BE2C (cell line): ENCODE measurements around the gene CCDC178.

Experiments
- DNase-seq: peaks from one replicate; pipeline ENCODE4 v3.0.0-alpha.2; 2020
- H3K27me3 ChIP-seq: fragments of 250-450 bp; sonication (Bioruptor Pico); 2 replicates; pipeline ENCODE4 v1.5.1; 2020; ENCODE audit warnings: mild to moderate bottlenecking
- H3K36me3 ChIP-seq: fragments of 250-450 bp; sonication (Bioruptor Pico); 2 replicates; pipeline ENCODE4 v1.5.1; 2020; ENCODE audit warnings: mild to moderate bottlenecking
- H3K4me1 ChIP-seq: fragments of 250-450 bp; sonication (Bioruptor Pico); 2 replicates; pipeline ENCODE4 v1.5.1; 2020
- H3K4me3 ChIP-seq: 2 replicates; pipeline ENCODE4 v1.5.1; 2011; ENCODE audit warnings: low read depth, low read length
- H3K9me3 ChIP-seq: fragments of 250-450 bp; sonication (Bioruptor Pico); 2 replicates; pipeline ENCODE4 v1.5.1; 2020
- CTCF ChIP-seq: IDR thresholded peaks from 2 replicates; pipeline ENCODE4 v1.5.1; 2012; ENCODE audit warnings: mild to moderate bottlenecking, low read depth, low read length

CCDC178 gene

GRCh38 chr18:33074125-33074524, 366.4 kb downstream of the CCDC178 start:
- no peaks in the 10 kb centered on the region for H3K4me1 ChIP-seq
- no peak for DNase-seq
- TF ChIP-seq CTCF: no peak

GRCh38 chr18:33062834-33063364, 377.6 kb downstream of the CCDC178 start:
- Histone ChIP-seq H3K36me3 (no peaks in the 10 kb centered on the region), H3K27me3 (no peaks in the 10 kb centered on the region), H3K4me3 (no peak overlapping the region), H3K9me3 (no peaks in the 10 kb centered on the region), H3K4me1 (no peaks in the 10 kb centered on the region)
- DNase-seq: peak; percentile 5
- no peak for TF ChIP-seq CTCF

More at GRCh38 chr18:33074125-33074524, 366.4 kb downstream of the CCDC178 start:
- H3K27me3 ChIP-seq: no peaks in the 10 kb centered on the region
- H3K36me3 ChIP-seq: no peaks in the 10 kb centered on the region
- no peak overlapping the region for H3K4me3 ChIP-seq
- H3K9me3 ChIP-seq: no peaks in the 10 kb centered on the region

- no peaks in the 10 kb centered on the region for H3K27me3 ChIP-seq
- TF ChIP-seq CTCF: no peak
- no peak overlapping the region for H3K4me3 ChIP-seq
- no peaks in the 10 kb centered on the region for H3K4me1 ChIP-seq
- H3K9me3 ChIP-seq: no peaks in the 10 kb centered on the region
- no peak for DNase-seq
- H3K36me3 ChIP-seq: no peaks in the 10 kb centered on the region
Observed at GRCh38 chr18:33052886-33053285, 387.6 kb downstream of the CCDC178 start.

GRCh38 chr18:33051407-33051806, 389.1 kb downstream of the CCDC178 start:
- H3K4me3 ChIP-seq: no peak overlapping the region
- no peaks in the 10 kb centered on the region for H3K27me3 ChIP-seq
- no peaks in the 10 kb centered on the region for H3K9me3 ChIP-seq
- H3K4me1 ChIP-seq: no peaks in the 10 kb centered on the region
- TF ChIP-seq CTCF: no peak
- DNase-seq: no peak
- no peaks in the 10 kb centered on the region for H3K36me3 ChIP-seq

- TF ChIP-seq CTCF: no peak
- Histone ChIP-seq H3K36me3 (no peaks in the 10 kb centered on the region), H3K9me3 (no peaks in the 10 kb centered on the region), H3K27me3 (no peaks in the 10 kb centered on the region), H3K4me1 (no peaks in the 10 kb centered on the region), H3K4me3 (no peak overlapping the region)
- no peak for DNase-seq
Observed at GRCh38 chr18:33040213-33040612, 400.3 kb downstream of the CCDC178 start.

GRCh38 chr18:33034945-33035344, 405.6 kb downstream of the CCDC178 start:
- H3K36me3 ChIP-seq: no peaks in the 10 kb centered on the region
- H3K4me3 ChIP-seq: no peak overlapping the region
- no peaks in the 10 kb centered on the region for H3K27me3 ChIP-seq
- no peaks in the 10 kb centered on the region for H3K4me1 ChIP-seq
- TF ChIP-seq CTCF: no peak
- no peaks in the 10 kb centered on the region for H3K9me3 ChIP-seq
- DNase-seq: no peak
